ENCODE data around the gene CHST14. TPM values are rescaled to one million over a fixed set of nuclear protein-coding genes. Genes with fewer than 3 reads are reported as not detected.

The CHST14 gene
- total and polyA plus RNA-seq, 2 of the 8 experiments (the other 6 are each of a cell fraction or from before 2014, with no cell fraction given): 13.4 to 20.3 TPM

DNA sequence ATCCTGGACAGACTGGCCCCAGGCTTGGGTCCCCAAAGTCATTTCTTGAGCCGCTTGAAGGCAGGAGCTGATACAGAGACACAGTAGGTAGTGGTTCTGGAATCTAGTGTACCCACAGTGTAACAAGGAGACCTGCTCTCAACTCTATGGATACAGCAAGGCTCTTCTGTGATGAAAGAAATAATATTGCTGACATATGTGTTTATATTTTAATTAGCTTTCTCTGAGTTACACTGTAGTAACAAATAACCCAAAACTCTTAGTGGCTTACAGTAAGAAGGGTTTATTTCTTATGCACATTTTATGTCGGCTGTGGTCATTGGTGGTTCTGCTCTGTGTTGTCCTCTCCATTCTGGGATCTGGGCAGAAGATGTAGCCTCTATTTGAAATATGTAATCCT lies 45.5 kb downstream of the CHST14 start:
- DNase-seq (ENCODE audit: low read depth in 1 of 2, low spot score in 2 of 2) (no peak), FAIRE-seq (no peak)
- Histone ChIP-seq H3K9ac (replicated peaks in 1 of 4; ENCODE audit: extremely low read depth in 1 of 4, low read depth in 3 of 4, low read length in 3 of 4) (no peak overlapping the region), H2BK20ac (ENCODE audit: low read length) (no peak overlapping the region), H3K18ac (ENCODE audit: extremely low read depth, low read length) (no peak overlapping the region), H4K20me1 (replicated peaks in 1 of 2; ENCODE audit: control insufficient read depth in 1 of 2, insufficient read depth in 2 of 2, low read length in 2 of 2) (no peaks in the 10 kb centered on the region), H3K27ac (ENCODE audit: low read depth, low read length) (no peak overlapping the region), H4K91ac (replicated peaks; ENCODE audit: insufficient read length, low read length) (no peak overlapping the region), H3K14ac (ENCODE audit: insufficient read length) (no peak overlapping the region), H3K9me3 (ENCODE audit: insufficient read depth in 2 of 2, low read depth in 1 of 2, low read length in 1 of 2) (no peaks in the 10 kb centered on the region), H3K4me2 (ENCODE audit: insufficient read depth in 1 of 2, low read depth in 2 of 2, low read length in 2 of 2) (no peak overlapping the region), H2BK120ac (replicated peaks; ENCODE audit: low read depth, low read length) (no peak overlapping the region), H3K4me1 (replicated peaks in 1 of 4; ENCODE audit: control insufficient read depth in 3 of 4, insufficient read depth in 4 of 4, low read length in 3 of 4) (peaks cover 0 to 7% (median 6%) of the 10 kb centered on the region in 4 experiments; a peak in 5 of 7 replicates), H2AFZ (ENCODE audit: low read length) (no peak overlapping the region), H3K56ac (replicated peaks; ENCODE audit: insufficient read length, low read depth, low read length) (no peak overlapping the region), H4K8ac (ENCODE audit: extremely low read depth, insufficient read depth, low read length) (no peak overlapping the region), H2BK12ac (ENCODE audit: low read depth, low read length) (no peak overlapping the region), H3K23ac (ENCODE audit: insufficient read length) (no peak overlapping the region), H3K4me3 (ENCODE audit: extremely low read depth in 1 of 4, insufficient read depth in 2 of 4, low read depth in 3 of 4, low read length in 4 of 4) (no peak overlapping the region), H3K4ac (replicated peaks; ENCODE audit: insufficient read length, low read depth, low read length) (no peak overlapping the region), H4K5ac (ENCODE audit: insufficient read length, low read depth, low read length) (no peak overlapping the region), H3K79me1 (ENCODE audit: low read depth, low read length) (no peaks in the 10 kb centered on the region), H3K23me2 (ENCODE audit: low read depth, low read length) (peaks cover 5% of the 10 kb centered on the region), H2AK5ac (ENCODE audit: low read depth, low read length) (no peak overlapping the region), H3K27me3 (replicated peaks in 1 of 4; ENCODE audit: control insufficient read depth in 3 of 4, extremely low read depth in 1 of 4, insufficient read depth in 3 of 4, low read length in 3 of 4) (peaks cover 0 to 13% (median 11%) of the 10 kb centered on the region in 4 experiments; a peak in 6 of 7 replicates), H2BK5ac (ENCODE audit: low read depth, low read length) (no peak overlapping the region), H2BK15ac (ENCODE audit: low read length) (no peak overlapping the region), H3K36me3 (ENCODE audit: control insufficient read depth in 2 of 4, insufficient read depth in 4 of 4, low read length in 3 of 4) (no peaks in the 10 kb centered on the region), H3K79me2 (ENCODE audit: control insufficient read depth in 1 of 2, insufficient read depth in 2 of 2, low read length in 2 of 2) (no peaks in the 10 kb centered on the region)
- TF ChIP-seq, protein P1, sequence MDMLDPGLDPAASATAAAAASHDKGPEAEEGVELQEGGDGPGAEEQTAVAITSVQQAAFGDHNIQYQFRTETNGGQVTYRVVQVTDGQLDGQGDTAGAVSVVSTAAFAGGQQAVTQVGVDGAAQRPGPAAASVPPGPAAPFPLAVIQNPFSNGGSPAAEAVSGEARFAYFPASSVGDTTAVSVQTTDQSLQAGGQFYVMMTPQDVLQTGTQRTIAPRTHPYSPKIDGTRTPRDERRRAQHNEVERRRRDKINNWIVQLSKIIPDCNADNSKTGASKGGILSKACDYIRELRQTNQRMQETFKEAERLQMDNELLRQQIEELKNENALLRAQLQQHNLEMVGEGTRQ (IDR thresholded peaks at IDR 0.05; ENCODE audit: low read length): no peak
- no peak for TF ChIP-seq SP4 (IDR thresholded peaks at IDR 0.05; ENCODE audit: low read length)
- no peak for TF ChIP-seq SRF (IDR thresholded peaks at IDR 0.05; ENCODE audit: low read depth, low read length)
- CTCF ChIA-PET (ENCODE audit: partially characterized antibody): interaction anchor here (0.8 to 1.1 kb wide), 2 partner anchors 9 to 1323 kb away, joined by 3 read pairs; partner anchors contain the start of gene PLA2G4B
- POLR2A ChIA-PET (ENCODE audit: partially characterized antibody): no interaction called here
- 97% methylated on average over 2 of the region's 2 CpGs; no CpG with 5 or more reads in 1 of the 2 experiments for WGBS, 2 experiments (ENCODE audit: extremely low coverage in 1 of 2, insufficient coverage in 1 of 2, insufficient read length in 1 of 2, insufficient replicate concordance in 2 of 2, low coverage in 1 of 2, low lambda C conversion rate in 2 of 2, missing lambda C conversion rate in 1 of 2)
